HepG2 (cell line): ENCODE data around the gene HOXA9. TPM values are rescaled to one million over a fixed set of nuclear protein-coding genes. Genes with fewer than 3 reads are reported as not detected.

Source experiments
- ATAC-seq: fragments of 200-7000 bp; cut with Tn5 transposase; 3 replicates; pipeline ENCODE4 v1.9.1; 2020; ENCODE audit warnings: mild to moderate bottlenecking, moderate library complexity
- BruUV-seq: library from RNA; stranded (reverse); fragments of 400-500 nt; replicated peaks from 2 replicates; lab custom pipeline; 2021; lab: Mats Ljungman, UMichigan
- CTCF ChIA-PET: fragments of 300-600 bp; formaldehyde crosslinking; extraction: SDS; loops from one replicate; lab custom pipeline; 2021; ENCODE audit warnings: low total read pairs, inconsistent platforms, low intra/inter-chr PET ratio; lab: Yijun Ruan, JAX
- POLR2A ChIA-PET: fragments of 350-600 bp; sonication (Branson Sonifier 250); formaldehyde crosslinking; loops from one replicate; lab custom pipeline; 2020; ENCODE audit warnings: antibody characterized with exemption, inconsistent platforms; lab: Yijun Ruan, JAX
- DNase-seq: peaks from one replicate; pipeline ENCODE4 v3.0.0-alpha.2; 2015; ENCODE audit warnings: low spot score
- FAIRE-seq: peaks from 3 replicates; lab custom pipeline; 2011; peaks lifted over from hg19 to GRCh38; lab: Jason Lieb, UNC
- H2AFZ ChIP-seq: one replicate; pipeline ENCODE4 v1.6.1; 2011; ENCODE audit warnings: low read length, inconsistent platforms
- H3K27ac ChIP-seq: fragments of 300-600 bp; 3 replicates; pipeline ENCODE4 v1.8.0; 2011; ENCODE audit warnings: mixed run types, mild to moderate bottlenecking, mixed read lengths, low read length, inconsistent platforms; ENCODE audit not compliant: insufficient read depth; ENCODE audit errors: extremely low read length
- H3K27me3 ChIP-seq, 2 experiments: fragments of 200-600 bp in 1 of 2; 2 replicates in 1 of 2; 3 replicates in 1 of 2; pipeline versions ENCODE4 v1.6.0 to v1.8.0; 2011; ENCODE audit warnings: low read length in 2 of 2, mild to moderate bottlenecking in 2 of 2, moderate library complexity in 2 of 2, inconsistent platforms in 1 of 2; ENCODE audit not compliant: insufficient read depth in 2 of 2, control insufficient read depth in 1 of 2
- H3K36me3 ChIP-seq, 2 experiments: fragments of 200-600 bp in 1 of 2; replicated peaks in 1 of 2; 2 replicates in 1 of 2; 3 replicates in 1 of 2; pipeline versions ENCODE4 v1.5.1 to v1.8.0; 2011; ENCODE audit warnings: low read length in 2 of 2, inconsistent platforms in 1 of 2; ENCODE audit not compliant: insufficient read depth in 2 of 2, control insufficient read depth in 1 of 2
- H3K4me1 ChIP-seq: 2 replicates; pipeline ENCODE4 v1.5.1; 2012; ENCODE audit warnings: low read length, inconsistent platforms; ENCODE audit not compliant: insufficient read depth
- H3K4me2 ChIP-seq: 2 replicates; pipeline ENCODE4 v1.6.0; 2011; ENCODE audit warnings: low read depth, low read length, inconsistent platforms
- H3K4me3 ChIP-seq, 3 experiments: fragments of 200-600 bp in 1 of 3; sonication (generic), shearing (Covaris generic) in 1 of 3; replicated peaks in 1 of 3; 2 replicates each; pipeline ENCODE4 v1.5.1; 2011 to 2016; ENCODE audit warnings: low read length in 3 of 3, inconsistent platforms in 2 of 3, low read depth in 2 of 3, mild to moderate bottlenecking in 2 of 3, control low read depth in 1 of 3, mixed read lengths in 1 of 3; ENCODE audit not compliant: insufficient read depth in 1 of 3
- H3K79me2 ChIP-seq: one replicate; pipeline ENCODE4 v1.6.1; 2011; ENCODE audit warnings: low read length, inconsistent platforms; ENCODE audit not compliant: insufficient read depth
- H3K9ac ChIP-seq: 2 replicates; pipeline ENCODE4 v1.6.0; 2011; ENCODE audit warnings: mild to moderate bottlenecking, low read depth, low read length, inconsistent platforms; ENCODE audit not compliant: insufficient read depth
- H3K9me3 ChIP-seq: 2 replicates; pipeline ENCODE4 v1.5.1; 2012; ENCODE audit warnings: mild to moderate bottlenecking, low read length
- H4K20me1 ChIP-seq: 2 replicates; pipeline ENCODE4 v1.6.0; 2011; ENCODE audit warnings: inconsistent platforms, mild to moderate bottlenecking, low read length, moderate library complexity; ENCODE audit not compliant: insufficient read depth
- AGO2 ChIP-seq: fragments of 200-400 bp; formaldehyde crosslinking; optimal IDR thresholded peaks from 2 replicates; pipeline ENCODE3; 2017; ENCODE audit warnings: mild to moderate bottlenecking, low read depth, low read length, moderate library complexity
- CCDC6 ChIP-seq: sonication (generic); formaldehyde crosslinking; IDR thresholded peaks from 2 replicates; pipeline ENCODE4 v1.8.1; 2022; ENCODE audit warnings: mild to moderate bottlenecking, missing genetic modification reagents, moderate library complexity
- CERS6 ChIP-seq: sonication (generic); formaldehyde crosslinking; IDR thresholded peaks from 2 replicates; pipeline ENCODE4 v1.5.0; 2020; ENCODE audit warnings: missing genetic modification reagents
- EEA1 ChIP-seq: sonication (generic); formaldehyde crosslinking; IDR thresholded peaks from 2 replicates; pipeline ENCODE4 v1.5.1; 2020; ENCODE audit warnings: mild to moderate bottlenecking, missing genetic modification reagents, borderline replicate concordance
- GPBP1L1 ChIP-seq: sonication (generic); formaldehyde crosslinking; IDR thresholded peaks from 2 replicates; pipeline ENCODE4 v1.5.0; 2020; ENCODE audit warnings: mild to moderate bottlenecking, missing genetic modification reagents
- HIVEP1 ChIP-seq: sonication (generic); formaldehyde crosslinking; IDR thresholded peaks from 2 replicates; pipeline ENCODE4 v1.4.0; 2020; ENCODE audit warnings: mild to moderate bottlenecking, missing genetic modification reagents
- HNRNPH1 ChIP-seq: fragments of 200-400 bp; formaldehyde crosslinking; optimal IDR thresholded peaks from 2 replicates; pipeline ENCODE3; 2017; ENCODE audit warnings: mild to moderate bottlenecking, low read depth, low read length
- MBD4 ChIP-seq: IDR thresholded peaks from 2 replicates; pipeline ENCODE4 v1.6.1; 2012; ENCODE audit warnings: low read length, inconsistent platforms, borderline replicate concordance
- MYNN ChIP-seq: sonication (generic); formaldehyde crosslinking; IDR thresholded peaks from 2 replicates; pipeline ENCODE4 v1.4.0; 2020; ENCODE audit warnings: mild to moderate bottlenecking, low read depth, missing genetic modification reagents
- NFATC3 ChIP-seq: sonication (generic); formaldehyde crosslinking; IDR thresholded peaks from 2 replicates; pipeline ENCODE4 v1.5.1; 2020; ENCODE audit warnings: mild to moderate bottlenecking, missing genetic modification reagents
- NFE2L2 ChIP-seq: fragments of 150-350 bp; IDR thresholded peaks from 2 replicates; pipeline ENCODE4 v1.6.1; 2014; ENCODE audit warnings: low read length
- PREB ChIP-seq: sonication (generic); formaldehyde crosslinking; IDR thresholded peaks from 2 replicates; pipeline ENCODE4 v1.4.0; 2020; ENCODE audit warnings: missing genetic modification reagents
- RCOR2 ChIP-seq: IDR thresholded peaks from 2 replicates; pipeline ENCODE4 v1.6.1; 2016; ENCODE audit warnings: missing biosample characterization, missing genetic modification reagents
- SMAD3 ChIP-seq: sonication (generic); formaldehyde crosslinking; IDR thresholded peaks from 2 replicates; pipeline ENCODE4 v1.4.0; 2020; ENCODE audit warnings: missing genetic modification reagents
- TBL1XR1 ChIP-seq: fragments of 150-350 bp; IDR thresholded peaks from 2 replicates; pipeline ENCODE4 v1.6.1; 2014; ENCODE audit warnings: borderline replicate concordance, low read length; ENCODE audit not compliant: partially characterized antibody
- TBX2 ChIP-seq: sonication (generic); formaldehyde crosslinking; IDR thresholded peaks from 2 replicates; pipeline ENCODE4 v1.5.0; 2020; ENCODE audit warnings: missing genetic modification reagents, mild to moderate bottlenecking, borderline replicate concordance
- ZBTB8A ChIP-seq: sonication (generic); formaldehyde crosslinking; IDR thresholded peaks from 2 replicates; pipeline ENCODE4 v1.4.0; 2020; ENCODE audit warnings: mild to moderate bottlenecking, low read depth, missing genetic modification reagents, borderline replicate concordance
- ZNF10 ChIP-seq: sonication (generic); formaldehyde crosslinking; IDR thresholded peaks from 2 replicates; pipeline ENCODE4 v1.4.0; 2020; ENCODE audit warnings: mild to moderate bottlenecking, low read depth, missing genetic modification reagents, borderline replicate concordance
- ZNF17 ChIP-seq: sonication (generic); formaldehyde crosslinking; IDR thresholded peaks from 2 replicates; pipeline ENCODE4 v1.5.0; 2020; ENCODE audit warnings: mild to moderate bottlenecking, missing genetic modification reagents
- ZNF484 ChIP-seq: sonication (generic); formaldehyde crosslinking; IDR thresholded peaks from 2 replicates; pipeline ENCODE4 v1.5.1; 2020; ENCODE audit warnings: mild to moderate bottlenecking, low read depth, missing genetic modification reagents, borderline replicate concordance
- ZNF501 ChIP-seq: sonication (generic); formaldehyde crosslinking; IDR thresholded peaks from 2 replicates; pipeline ENCODE4 v1.5.1; 2020; ENCODE audit warnings: mild to moderate bottlenecking, moderate library complexity, missing genetic modification reagents
- ZNF720 ChIP-seq: sonication (generic); formaldehyde crosslinking; IDR thresholded peaks from 2 replicates; pipeline ENCODE4 v1.4.0; 2020; ENCODE audit warnings: missing genetic modification reagents
- ZNF747 ChIP-seq: sonication (generic); formaldehyde crosslinking; IDR thresholded peaks from 2 replicates; pipeline ENCODE4 v1.8.1; 2023; ENCODE audit warnings: missing genetic modification reagents, mild to moderate bottlenecking, borderline replicate concordance
- ZSCAN9 ChIP-seq: IDR thresholded peaks from 2 replicates; pipeline ENCODE4 v1.6.1; 2016; ENCODE audit warnings: borderline replicate concordance
- WGBS: methylation state at CpG from one replicate; pipeline ENCODE4 v1.1.6; 2017; ENCODE audit warnings: low lambda C conversion rate; 5-methylcytosine and 5-hydroxymethylcytosine counted together
- in situ Hi-C: cut with HindIII; loops from 2 replicates; pipeline ENCODE4 v1.10.0; 2017; ENCODE audit warnings: low pct_unique_long_range_greater_than_20kb; ENCODE audit not compliant: extremely low pct_ligation_motif_present
- intact Hi-C: fragments of 100-400 bp; cut with micrococcal nuclease; formaldehyde crosslinking; loops from one replicate; pipeline ENCODE4 v1.10.0; 2022; ENCODE audit not compliant: unreplicated experiment
- polyA plus RNA-seq, 8 experiments: library from polyadenylated mRNA; depleted of rRNA in 3 of 8; stranded (reverse) in 7 of 8; unstranded in 1 of 8; fragments of >200 nt; fragmentation: Illumina TruSeq in 4 of 8; extraction: Trizol in 4 of 8; gene quantifications; 2 replicates each; pipeline versions ENCODE4 v1.2.1 to v1.2.3, GENCODE V29; 2011 to 2016; ENCODE audit warnings: low read depth in 4 of 8, missing spikeins in 1 of 8, mixed read lengths in 1 of 8; ENCODE audit not compliant: insufficient read depth in 1 of 8
- total RNA-seq, 5 experiments: library from RNA; depleted of rRNA; stranded (reverse); fragments of >200 nt; fragmentation: Illumina TruSeq; extraction: Trizol; gene quantifications; 2 replicates each; pipeline ENCODE4 v1.2.3, GENCODE V29; 2016; ENCODE audit warnings: low read depth in 1 of 5

Gene HOXA9
- total and polyA plus RNA-seq, 2 of the 13 experiments (the other 11 are each of a cell fraction or from before 2014, with no cell fraction given), result not detected

- H3K79me2 ChIP-seq, result peaks cover 51% of the 10 kb centered on the region
- H2AFZ ChIP-seq, result no peak overlapping the region
- H4K20me1 ChIP-seq, result peaks cover 7% of the 10 kb centered on the region
- BruUV-seq, result TSS peak; percentile 85
- intact Hi-C loops, result no loop called here
- ChIA-PET CTCF (no interaction called here), POLR2A (interaction anchor here (1.6 to 5.8 kb wide), 9 partner anchors 9 to 433 kb away, joined by 5 to 118 read pairs (median 10); partner anchors contain the start of genes HOXA1, HOXA4 and SKAP2)
- H3K27ac ChIP-seq, result peak overlapping the region; percentile 96
- ATAC-seq (peak; percentile 67), FAIRE-seq (peak; percentile 4), DNase-seq (peak; percentile 44)
- peak overlapping the region; percentile 82 to 95 (median 87) for H3K4me3 ChIP-seq
- in situ Hi-C loops, result no loop called here
- H3K4me2 ChIP-seq, result peak overlapping the region; percentile 87
- H3K9ac ChIP-seq, result peak overlapping the region; percentile 88
- 0% methylated on average over 6 of the region's 14 CpGs for WGBS
- H3K27me3 ChIP-seq, result no peaks in the 10 kb centered on the region; a peak in 1 of 5 replicates
- H3K9me3 ChIP-seq, result no peaks in the 10 kb centered on the region
- peaks cover 0 to 8% of the 10 kb centered on the region in 2 experiments; a peak in 1 of 5 replicates for H3K36me3 ChIP-seq
- H3K4me1 ChIP-seq, result peaks cover 81% of the 10 kb centered on the region
- TF ChIP-seq NFATC3 (CRISPR knock-in tag) (no peak), RCOR2 (no peak), HNRNPH1 (no peak), ZNF720 (CRISPR knock-in tag) (no peak), AGO2 (peak; percentile 21), SMAD3 (CRISPR knock-in tag) (0 out of 2 replicates have a peak, but pooled peaks have one; percentile 28), NFE2L2 (no peak), MBD4 (no peak), ZSCAN9 (CRISPR knock-in tag) (no peak), GPBP1L1 (CRISPR knock-in tag) (no peak), TBX2 (CRISPR knock-in tag) (no peak), PREB (CRISPR knock-in tag) (no peak), EEA1 (CRISPR knock-in tag) (no peak), ZNF10 (CRISPR knock-in tag) (no peak), ZNF501 (CRISPR knock-in tag) (no peak), TBL1XR1 (no peak), MYNN (CRISPR knock-in tag) (no peak), ZNF484 (CRISPR knock-in tag) (no peak), ZNF747 (CRISPR knock-in tag) (no peak), ZNF17 (CRISPR knock-in tag) (no peak), HIVEP1 (CRISPR knock-in tag) (0 out of 2 replicates have a peak, but pooled peaks have one; percentile 13), ZBTB8A (CRISPR knock-in tag) (no peak), CERS6 (CRISPR knock-in tag) (no peak), CCDC6 (CRISPR knock-in tag) (no peak)
These were observed 42.3 kb downstream of the HOXA9 start for GRCh38 chr7:27123007-27123476.
